Stimulated activated CD4-positive, alpha-beta T cell treated with anti-CD3 and anti-CD28 coated beads, Interleukin-4, amount 100 ng/mL, for 48 hours (primary cell): ENCODE data around the gene DAPK2.

ENCODE experiments used
- DNase-seq, 2 donors: peaks; one replicate each; pipeline ENCODE4 v3.0.0-alpha.2; 2020; ENCODE audit warnings: low read depth in 2 of 2

DAPK2 gene

DNA sequence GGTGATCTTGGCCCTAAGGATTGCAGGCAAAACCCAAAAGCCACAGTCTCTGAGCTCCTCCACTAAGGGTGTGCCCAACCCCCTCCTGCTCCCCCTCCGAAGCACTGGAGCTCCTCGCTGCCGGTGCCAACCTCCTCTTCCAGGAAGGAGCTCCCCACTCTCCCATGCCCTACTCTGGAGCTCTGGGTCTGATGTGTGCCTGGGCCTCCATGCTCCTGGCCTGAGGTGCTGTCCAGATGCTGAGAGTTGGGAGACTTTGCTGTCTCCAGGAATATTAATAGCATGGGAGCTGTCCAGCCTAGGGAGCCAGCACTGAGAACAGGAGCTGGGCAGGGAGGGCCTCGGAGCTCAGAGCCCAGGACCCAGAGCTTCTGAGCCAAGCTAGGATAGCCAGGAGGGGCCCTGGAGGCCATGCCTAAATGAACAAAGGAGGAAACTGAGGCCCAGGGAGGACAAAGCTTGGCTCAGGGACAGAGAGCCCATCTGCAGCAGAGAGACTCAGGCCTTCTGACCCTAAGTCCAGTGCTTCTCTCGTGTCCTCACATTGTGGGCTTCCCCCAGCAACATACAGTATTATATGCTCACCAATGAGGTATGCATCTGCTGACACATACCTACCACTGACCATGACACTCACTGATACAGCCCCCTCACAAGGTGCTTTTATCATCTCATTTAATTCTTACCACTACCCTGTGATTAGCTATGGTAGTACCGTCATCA is 175.6 kb downstream of the DAPK2 start:
- no peak for DNase-seq

DNA sequence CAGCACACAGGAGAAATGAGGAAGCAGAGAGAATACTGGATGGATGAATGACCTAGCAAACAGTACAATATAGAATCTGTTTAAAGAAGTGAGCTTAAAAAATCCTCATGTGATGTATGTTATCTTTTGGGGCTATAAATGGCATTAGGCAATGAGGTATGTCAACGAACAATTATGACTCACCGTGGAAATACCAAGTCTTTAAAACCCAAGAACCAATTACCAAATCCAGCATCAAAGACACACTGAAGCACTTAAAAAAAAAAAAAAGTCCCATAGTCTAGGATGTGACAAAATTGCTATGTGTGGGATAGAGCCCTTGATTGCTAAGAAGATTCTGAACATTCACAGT is 176.3 kb downstream of the DAPK2 start:
- no peak for DNase-seq

DNA sequence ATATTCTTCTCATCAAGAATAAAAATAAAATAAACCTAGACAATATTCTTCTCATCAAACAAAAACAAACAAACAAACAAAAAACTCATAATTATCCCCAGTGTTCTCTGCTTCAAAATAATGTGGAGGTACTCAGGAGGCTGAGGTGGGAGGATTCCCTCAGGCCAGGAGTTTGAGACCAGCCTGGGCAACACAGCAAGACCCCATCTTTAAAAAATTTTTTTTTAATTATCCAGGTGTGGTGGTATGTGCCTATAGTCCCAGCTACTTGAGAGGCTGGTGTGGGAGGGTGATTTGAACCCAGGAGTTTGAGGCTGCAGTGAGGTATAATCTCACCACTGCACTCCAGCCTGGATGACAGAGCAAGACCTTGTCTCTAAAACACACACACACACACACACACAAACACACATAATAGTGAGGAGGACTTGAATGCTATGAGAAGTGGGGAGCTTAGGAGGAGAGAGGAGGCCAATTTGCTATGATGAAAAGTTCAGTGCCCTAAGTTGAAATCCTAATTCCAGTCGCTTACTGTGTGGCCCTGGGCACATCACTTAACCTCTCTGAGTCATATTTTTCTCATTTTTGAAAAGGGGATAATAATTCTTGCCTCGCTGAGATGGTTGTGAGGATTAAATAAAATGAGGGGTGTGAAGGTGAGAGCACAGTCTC is 176.8 kb downstream of the DAPK2 start:
- DNase-seq, result no peak

DNA sequence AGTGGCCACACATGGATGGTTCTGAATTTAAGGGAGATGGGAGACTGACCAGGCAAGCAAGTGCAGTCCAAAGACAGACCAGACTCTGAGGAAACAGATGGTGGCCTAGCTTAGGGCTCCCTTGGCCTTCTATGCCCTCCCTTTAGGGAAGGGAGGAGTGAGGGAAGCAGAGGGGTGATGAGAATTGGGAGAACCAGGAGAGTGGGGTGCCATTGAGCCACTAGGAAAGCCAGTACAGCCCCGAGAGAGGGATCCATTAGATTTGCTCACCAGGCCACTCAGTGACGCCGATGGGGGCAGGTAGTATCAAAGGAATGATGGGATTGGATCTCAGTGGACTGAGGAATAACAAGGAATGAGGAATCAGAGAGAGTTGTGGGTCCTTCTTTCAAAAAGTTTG is 182.1 kb downstream of the DAPK2 start:
- no peak for DNase-seq

DNA sequence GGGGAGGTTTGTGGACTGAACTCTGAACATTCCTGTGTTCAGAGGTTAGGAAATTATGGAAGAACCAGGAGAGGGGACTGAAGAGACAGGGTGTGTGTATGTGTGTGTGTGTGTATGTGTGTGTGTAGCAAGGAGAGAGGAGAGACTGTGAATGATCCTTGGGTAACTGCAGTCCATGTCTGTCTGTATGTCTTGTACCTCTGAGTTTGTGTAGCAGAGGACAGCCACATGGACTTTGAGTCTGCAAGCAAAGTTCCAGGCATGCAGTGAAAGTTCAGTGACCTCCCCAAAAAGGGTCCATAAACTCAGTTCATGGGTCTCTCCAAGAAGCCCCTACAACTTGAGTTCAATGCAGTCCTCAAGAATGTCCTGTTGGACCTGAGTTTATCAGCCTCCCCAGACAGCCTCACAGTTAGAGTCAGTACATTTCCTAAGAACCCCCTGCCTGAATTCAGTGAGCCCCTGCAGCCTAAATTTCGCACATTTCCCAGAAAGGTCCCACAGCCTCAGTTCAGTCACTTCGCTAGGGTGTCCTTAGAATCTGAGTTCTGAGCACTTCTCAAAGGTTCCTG is 184.3 kb downstream of the DAPK2 start:
- no peak for DNase-seq

DNA sequence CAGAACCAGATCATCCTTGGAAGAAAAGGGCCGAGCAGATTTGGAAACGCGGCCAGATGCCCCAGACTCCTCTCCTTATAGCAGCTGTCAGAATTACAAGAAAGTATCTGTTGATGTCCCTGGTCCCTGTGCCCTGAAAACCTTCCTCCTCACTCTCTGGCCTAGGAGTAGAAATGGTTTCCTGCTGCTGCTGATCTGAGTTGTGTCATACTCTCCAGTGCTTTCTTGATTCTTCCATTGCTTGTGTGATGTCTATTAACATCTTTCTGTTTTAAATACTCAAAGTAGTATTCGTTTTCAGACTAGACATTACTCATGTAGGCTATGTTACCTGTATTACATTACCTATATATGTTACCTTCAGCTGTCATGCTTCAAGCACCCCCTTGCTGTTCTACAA is 185.7 kb downstream of the DAPK2 start:
- no peak for DNase-seq

DNA sequence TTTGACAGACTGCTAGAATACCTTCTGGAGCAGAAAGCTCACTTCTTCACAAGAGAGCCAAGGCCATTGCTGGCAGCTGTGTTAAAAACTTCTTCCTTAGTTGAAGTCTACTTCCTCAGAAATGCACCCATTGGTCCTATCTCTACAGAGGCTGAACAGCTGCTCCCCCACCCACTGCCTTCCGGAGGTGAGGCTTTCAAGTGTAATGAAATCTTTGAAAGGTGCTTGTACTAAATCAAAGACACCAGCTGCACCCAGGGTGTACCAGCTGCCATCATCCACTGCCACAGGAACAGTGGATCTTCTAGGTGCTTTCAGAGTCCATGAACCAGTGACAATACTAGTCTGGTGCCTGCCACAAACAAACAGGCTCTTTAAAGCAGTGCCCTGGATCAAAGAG is 186.1 kb downstream of the DAPK2 start:
- DNase-seq, result peak; percentile 21 to 30

DNA sequence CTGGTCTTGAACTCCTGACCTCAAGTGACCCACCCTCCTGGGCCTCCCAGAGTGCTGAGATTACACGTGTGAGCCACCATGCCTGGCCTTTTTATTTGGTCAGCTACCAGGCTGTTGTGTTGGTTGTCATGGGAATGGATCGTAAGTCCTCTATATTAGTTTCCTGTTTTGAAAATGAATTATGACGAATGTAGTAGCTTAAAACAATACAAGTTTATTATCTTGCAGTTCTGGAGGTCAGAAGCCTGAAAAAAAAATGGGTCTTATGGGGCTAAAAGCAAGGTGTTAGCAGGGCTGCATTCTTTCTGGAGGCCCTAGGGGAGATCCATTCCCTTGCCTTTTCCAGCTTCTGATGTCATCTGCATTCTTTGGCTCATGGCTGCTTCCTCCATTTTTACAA is 187.4 kb downstream of the DAPK2 start:
- DNase-seq, result no peak

DNA sequence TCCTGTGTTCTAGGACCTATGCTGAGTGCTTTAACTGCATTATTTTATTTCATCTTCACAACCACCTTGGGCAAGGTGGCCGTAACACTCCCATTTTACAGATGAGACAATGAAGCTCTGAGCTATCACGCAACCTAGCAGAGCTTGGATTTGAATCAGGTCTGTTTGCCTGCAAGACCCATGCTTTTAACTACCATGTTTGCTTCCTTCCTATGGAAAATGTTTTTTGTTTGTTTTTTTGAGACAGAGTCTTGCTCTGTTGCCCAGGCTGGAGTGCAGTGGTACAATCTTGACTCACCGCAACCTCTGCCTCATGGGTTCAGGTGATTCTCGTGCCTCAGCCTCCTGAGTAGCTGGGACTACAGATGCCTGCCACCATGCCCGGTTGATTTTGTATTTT is 187.8 kb downstream of the DAPK2 start:
- no peak for DNase-seq

DNA sequence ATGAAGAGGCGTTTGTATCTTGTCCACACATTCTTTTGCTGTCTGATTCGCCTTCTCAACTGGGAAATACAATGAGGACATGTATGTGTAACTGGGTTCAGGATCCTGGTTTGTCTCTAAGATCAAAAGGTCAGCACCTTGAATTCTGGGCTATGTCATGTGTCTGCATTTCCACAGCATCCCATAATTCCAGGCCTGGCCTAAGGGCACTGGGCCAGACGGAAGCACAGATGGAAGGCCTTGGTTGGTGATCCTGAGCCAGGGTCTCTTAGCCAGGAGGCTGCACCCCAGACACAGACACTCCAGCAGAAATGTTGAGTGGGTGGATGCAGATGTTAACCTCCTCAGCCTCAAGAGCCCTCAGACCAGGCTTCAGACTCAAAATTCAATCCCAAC is 188.8 kb downstream of the DAPK2 start:
- DNase-seq, result no peak
